ENCODE results near the gene CACNG8.
A peak's percentile ranks its signal among the peaks of the same experiment; 100 is the strongest.

The CACNG8 gene

GRCh38 chr19:53960187-53960586 is 2.5 kb upstream of the CACNG8 start:
- TF ChIP-seq CTCF (IDR thresholded peaks at IDR 0.05; ENCODE audit: control insufficient read depth, extremely low read depth, insufficient read depth), result no peak
- DNase-seq (ENCODE audit: low read depth), result no peak
- H3K4me3 ChIP-seq (ENCODE audit: low read depth, low read length), result no peak overlapping the region

- H3K4me3 ChIP-seq (ENCODE audit: low read depth, low read length), result no peak overlapping the region
- DNase-seq (ENCODE audit: low read depth), result no peak
- no peak for TF ChIP-seq CTCF (IDR thresholded peaks at IDR 0.05; ENCODE audit: control insufficient read depth, extremely low read depth, insufficient read depth)
Observed at GRCh38 chr19:53960886-53961285, 1.9 kb upstream of the CACNG8 start.

GRCh38 chr19:53961523-53962356 is 997 bp upstream of the CACNG8 start:
- H3K4me3 ChIP-seq (ENCODE audit: low read depth, low read length), result no peak overlapping the region
- no peak for TF ChIP-seq CTCF (IDR thresholded peaks at IDR 0.05; ENCODE audit: control insufficient read depth, extremely low read depth, insufficient read depth)
- DNase-seq (ENCODE audit: low read depth), result no peak

- peak overlapping the region; percentile 21; the same call in 1 of the 2 replicates for H3K4me3 ChIP-seq (ENCODE audit: low read depth, low read length)
- no peak for TF ChIP-seq CTCF (IDR thresholded peaks at IDR 0.05; ENCODE audit: control insufficient read depth, extremely low read depth, insufficient read depth)
- no peak for DNase-seq (ENCODE audit: low read depth)
Observed at GRCh38 chr19:53965091-53965490, 2.4 kb downstream of the CACNG8 start.

- DNase-seq (ENCODE audit: low read depth), result no peak
- H3K4me3 ChIP-seq (ENCODE audit: low read depth, low read length), result no peak overlapping the region
- no peak for TF ChIP-seq CTCF (IDR thresholded peaks at IDR 0.05; ENCODE audit: control insufficient read depth, extremely low read depth, insufficient read depth)
Observed at GRCh38 chr19:53966931-53967330, 4.2 kb downstream of the CACNG8 start.

GRCh38 chr19:53969366-53969765 is 6.6 kb downstream of the CACNG8 start:
- no peak for DNase-seq (ENCODE audit: low read depth)
- H3K4me3 ChIP-seq (ENCODE audit: low read depth, low read length), result no peak overlapping the region
- no peak for TF ChIP-seq CTCF (IDR thresholded peaks at IDR 0.05; ENCODE audit: control insufficient read depth, extremely low read depth, insufficient read depth)

- DNase-seq (ENCODE audit: low read depth), result no peak
- H3K4me3 ChIP-seq (ENCODE audit: low read depth, low read length), result no peak overlapping the region
Observed at GRCh38 chr19:53971673-53972072, 8.9 kb downstream of the CACNG8 start.

More at GRCh38 chr19:53971673-53972072, 8.9 kb downstream of the CACNG8 start:
- no peak for TF ChIP-seq CTCF (IDR thresholded peaks at IDR 0.05; ENCODE audit: control insufficient read depth, extremely low read depth, insufficient read depth)
